GM23338 (cell line): ENCODE data around the gene PRKD1. TPM values are rescaled to one million over a fixed set of nuclear protein-coding genes. Genes with fewer than 3 reads are reported as not detected.

ENCODE experiments used
- ATAC-seq: fragments of 200-7000 bp; cut with Tn5 transposase; 3 replicates; pipeline ENCODE4 v1.9.1; 2020
- DNase-seq: peaks from one replicate; pipeline ENCODE4 v3.0.0-alpha.2; 2015; ENCODE audit warnings: low spot score
- H2AFZ ChIP-seq: fragments of 200-600 bp; sonication (generic); 2 replicates; pipeline ENCODE4 v1.8.0; 2016; ENCODE audit warnings: antibody characterized with exemption, mild to moderate bottlenecking, moderate library complexity
- H3F3A ChIP-seq: fragments of 200-600 bp; sonication (generic); replicated peaks from 2 replicates; pipeline ENCODE4 v1.8.0; 2017; ENCODE audit warnings: antibody characterized with exemption, mixed run types, low read depth
- H3K27ac ChIP-seq: fragments of 200-600 bp; sonication (generic); 2 replicates; pipeline ENCODE4 v1.6.1; 2016; ENCODE audit warnings: low read depth
- H3K27me3 ChIP-seq: fragments of 200-600 bp; sonication (generic); 2 replicates; pipeline ENCODE4 v1.8.0; 2016; ENCODE audit warnings: mild to moderate bottlenecking, mixed run types, moderate library complexity; ENCODE audit not compliant: insufficient read depth
- H3K36me3 ChIP-seq: fragments of 200-600 bp; sonication (generic); 2 replicates; pipeline ENCODE4 v1.8.0; 2016; ENCODE audit warnings: mild to moderate bottlenecking; ENCODE audit not compliant: insufficient read depth
- H3K4me1 ChIP-seq: fragments of 200-600 bp; sonication (generic); 2 replicates; pipeline ENCODE4 v1.8.0; 2016; ENCODE audit warnings: mild to moderate bottlenecking, moderate library complexity; ENCODE audit not compliant: insufficient read depth
- H3K4me2 ChIP-seq: fragments of 200-600 bp; sonication (generic); 2 replicates; pipeline ENCODE4 v1.7.1; 2017; ENCODE audit warnings: mixed run types
- H3K4me3 ChIP-seq: fragments of 200-600 bp; sonication (generic); 2 replicates; pipeline ENCODE4 v1.6.1; 2016; ENCODE audit warnings: mixed run types
- H3K79me2 ChIP-seq: fragments of 200-600 bp; sonication (generic); replicated peaks from 2 replicates; pipeline ENCODE4 v1.8.0; 2017; ENCODE audit warnings: mild to moderate bottlenecking; ENCODE audit not compliant: insufficient read depth
- H3K9me2 ChIP-seq: fragments of 200-600 bp; sonication (generic); 2 replicates; pipeline ENCODE4 v1.8.0; 2017; ENCODE audit not compliant: insufficient read depth
- H4K20me1 ChIP-seq: fragments of 200-600 bp; sonication (generic); replicated peaks from 2 replicates; pipeline ENCODE4 v1.8.0; 2017; ENCODE audit warnings: mild to moderate bottlenecking; ENCODE audit not compliant: insufficient read depth
- H3K27ac Mint-ChIP-seq: 2 replicates; pipeline ENCODE4 v1.8.0; 2020; ENCODE audit warnings: inconsistent platforms, mild to moderate bottlenecking, moderate library complexity, mixed read lengths
- H3K27me3 Mint-ChIP-seq: 3 replicates; pipeline ENCODE4 v1.8.0; 2022; ENCODE audit warnings: low read depth, mild to moderate bottlenecking, moderate library complexity, mixed read lengths, inconsistent platforms; ENCODE audit not compliant: insufficient read depth, poor library complexity
- H3K36me3 Mint-ChIP-seq: 3 replicates; pipeline ENCODE4 v1.8.0; 2021; ENCODE audit warnings: low read depth, mild to moderate bottlenecking, inconsistent platforms, moderate library complexity, mixed read lengths
- H3K4me1 Mint-ChIP-seq: 3 replicates; pipeline ENCODE4 v1.8.0; 2020; ENCODE audit warnings: mild to moderate bottlenecking, inconsistent platforms, mixed read lengths
- H3K4me3 Mint-ChIP-seq: 3 replicates; pipeline ENCODE4 v1.8.0; 2021; ENCODE audit warnings: moderate library complexity, mild to moderate bottlenecking, inconsistent platforms, mixed read lengths
- H3K9me3 Mint-ChIP-seq: 3 replicates; pipeline ENCODE4 v1.8.0; 2020; ENCODE audit warnings: moderate library complexity, mild to moderate bottlenecking, inconsistent platforms, mixed read lengths
- CTCF ChIP-seq, 2 experiments: fragments of 200-600 bp in 1 of 2; sonication (generic) in 1 of 2; conservative IDR thresholded peaks; 2 replicates each; pipeline versions ENCODE4 v1.5.1 to v1.6.1; 2016 to 2017; ENCODE audit warnings: antibody characterized with exemption in 2 of 2, low read depth in 2 of 2, mild to moderate bottlenecking in 2 of 2, moderate library complexity in 1 of 2
- ETS1 ChIP-seq: IDR thresholded peaks from 2 replicates; pipeline ENCODE4 v1.6.1; 2016; ENCODE audit warnings: antibody characterized with exemption
- EZH2phosphoT487 ChIP-seq: fragments of 200-600 bp; sonication (generic); IDR thresholded peaks from one replicate; pipeline ENCODE4 v1.8.1; 2018; ENCODE audit warnings: antibody characterized with exemption; ENCODE audit not compliant: unreplicated experiment
- JUNB ChIP-seq: IDR thresholded peaks from one replicate; pipeline ENCODE4 v1.6.1; 2016; ENCODE audit warnings: antibody characterized with exemption; ENCODE audit not compliant: unreplicated experiment
- REST ChIP-seq: IDR thresholded peaks from one replicate; pipeline ENCODE4 v1.6.1; 2018; ENCODE audit warnings: antibody characterized with exemption; ENCODE audit not compliant: unreplicated experiment
- STAT1 ChIP-seq: IDR thresholded peaks from one replicate; pipeline ENCODE4 v1.6.1; 2016; ENCODE audit warnings: antibody characterized with exemption; ENCODE audit not compliant: unreplicated experiment
- ZNF462 ChIP-seq: fragments of 250-450 bp; sonication (Bioruptor Pico); IDR thresholded peaks from 2 replicates; pipeline ENCODE4 v1.5.0; 2020; ENCODE audit warnings: mild to moderate bottlenecking, moderate library complexity
- polyA plus RNA-seq: library from polyadenylated mRNA; unstranded; fragments of >200 nt; fragmentation: Nextera tagmentation; extraction: Ambion mirVana; gene quantifications from 2 replicates; pipeline ENCODE4 v1.2.1, GENCODE V29; 2016
- total RNA-seq: library from RNA; depleted of rRNA; stranded (reverse); fragments of >200 nt; shearing (Covaris generic); gene quantifications from 2 replicates; pipeline ENCODE4 v1.2.3, GENCODE V29; 2014

Gene PRKD1
- total and polyA plus RNA-seq, 2 experiments from 2014 or later, result 3.1 to 9.7 TPM

- TF ChIP-seq ZNF462 (CRISPR knock-in tag) (no peak), CTCF (conservative IDR thresholded peaks at IDR 0.05; ENCODE audit: low read depth in 2 of 2) (no peak), ETS1 (no peak)
Measured at GRCh38 chr14:29955087-29955486, 27.4 kb upstream of the PRKD1 start (continued).

- Histone ChIP-seq H3K27me3 (no peaks in the 10 kb centered on the region), H3K4me2 (no peak overlapping the region), H3K4me1 (no peaks in the 10 kb centered on the region), H3K4me3 (no peak overlapping the region), H3K9me2 (no peaks in the 10 kb centered on the region; the same call in 1 of the 2 replicates), H3K79me2 (no peaks in the 10 kb centered on the region), H3F3A (no peaks in the 10 kb centered on the region), H3K36me3 (no peaks in the 10 kb centered on the region), H3K27ac (no peak overlapping the region), H4K20me1 (no peaks in the 10 kb centered on the region), H2AFZ (0 out of 2 replicates have a peak overlapping the region, but pooled peaks have one; percentile 1)
- DNase-seq (no peak), ATAC-seq (no peak)
- Mint-ChIP-seq H3K27me3 (no peaks in the 10 kb centered on the region), H3K27ac (no peak overlapping the region), H3K9me3 (peaks cover 3% of the 10 kb centered on the region; the same call in 2 of the 3 replicates), H3K4me1 (no peaks in the 10 kb centered on the region), H3K4me3 (no peak overlapping the region), H3K36me3 (no peaks in the 10 kb centered on the region)
- TF ChIP-seq REST (no peak), JUNB (no peak), EZH2phosphoT487 (no peak), STAT1 (no peak)
Measured at GRCh38 chr14:29953501-29953900, 25.9 kb upstream of the PRKD1 start.
